K562 (cell line): ENCODE data around the gene ZC3H18. TPM values are rescaled to one million over a fixed set of nuclear protein-coding genes. Genes with fewer than 3 reads are reported as not detected.
A peak's percentile ranks its signal among the peaks of the same experiment; 100 is the strongest.

Source experiments
- ATAC-seq: fragments of 200-7000 bp; cut with Tn5 transposase; 3 replicates; pipeline ENCODE4 v1.9.1; 2020; ENCODE audit warnings: moderate library complexity
- BruUV-seq: library from RNA; stranded (reverse); fragments of 400-500 nt; replicated peaks from 2 replicates; lab custom pipeline; 2021; lab: Mats Ljungman, UMichigan
- CTCF ChIA-PET: fragments of 300-600 bp; formaldehyde crosslinking; extraction: SDS; loops from one replicate; lab custom pipeline; 2021; ENCODE audit warnings: low intra/inter-chr PET ratio; lab: Yijun Ruan, JAX
- POLR2A ChIA-PET: fragments of 300-600, 350-650 bp; sonication (Branson Sonifier 250); formaldehyde crosslinking; extraction: SDS; loops from one replicate; lab custom pipeline; 2021; ENCODE audit warnings: antibody characterized with exemption, inconsistent platforms; lab: Yijun Ruan, JAX
- DNase-seq, 4 experiments: peaks; one replicate each; pipeline versions ENCODE4 v3.0.0 to v3.0.0-alpha.2; 2011 to 2018; ENCODE audit warnings: low spot score in 3 of 4, mixed read lengths in 3 of 4; ENCODE audit errors: extremely low read depth in 1 of 4
- FAIRE-seq: peaks from 2 replicates; lab custom pipeline; 2011; peaks lifted over from hg19 to GRCh38; lab: Jason Lieb, UNC
- H2AFZ ChIP-seq: 2 replicates; pipeline ENCODE4 v1.6.0; 2011; ENCODE audit warnings: low read depth, low read length, control low read depth, inconsistent platforms
- H3K27ac ChIP-seq: fragments of 200-600 bp; 3 replicates; pipeline ENCODE4 v1.8.0; 2011; ENCODE audit warnings: low read depth, mild to moderate bottlenecking, control low read depth, inconsistent platforms, low read length, moderate library complexity, mixed read lengths; ENCODE audit errors: extremely low read depth
- H3K27me3 ChIP-seq, 2 experiments: fragments of 300-600 bp in 1 of 2; 2 replicates in 1 of 2; 3 replicates in 1 of 2; pipeline versions ENCODE4 v1.6.0 to v1.8.0; 2011; ENCODE audit warnings: inconsistent platforms in 2 of 2, low read length in 2 of 2, mild to moderate bottlenecking in 1 of 2, mixed read lengths in 1 of 2, moderate library complexity in 1 of 2; ENCODE audit not compliant: control insufficient read depth in 2 of 2, insufficient read depth in 2 of 2
- H3K36me3 ChIP-seq: fragments of 300-600 bp; 3 replicates; pipeline ENCODE4 v1.8.0; 2011; ENCODE audit warnings: mild to moderate bottlenecking, low read length, inconsistent platforms; ENCODE audit not compliant: control insufficient read depth, insufficient read depth
- H3K4me1 ChIP-seq, 2 experiments: fragments of 200-600 bp in 1 of 2; replicated peaks in 1 of 2; 2 replicates in 1 of 2; 3 replicates in 1 of 2; pipeline versions ENCODE4 v1.5.1 to v1.8.0; 2011; ENCODE audit warnings: inconsistent platforms in 2 of 2, low read length in 2 of 2, mild to moderate bottlenecking in 1 of 2, mixed read lengths in 1 of 2, moderate library complexity in 1 of 2; ENCODE audit not compliant: control insufficient read depth in 2 of 2, insufficient read depth in 2 of 2
- H3K4me2 ChIP-seq: 2 replicates; pipeline ENCODE4 v1.6.1; 2011; ENCODE audit warnings: low read length, control low read depth, inconsistent platforms, mixed read lengths; ENCODE audit not compliant: insufficient read depth
- H3K4me3 ChIP-seq: fragments of 200-600 bp; sonication (generic), shearing (Covaris generic); 2 replicates; pipeline ENCODE4 v1.5.1; 2016; ENCODE audit warnings: control low read depth, inconsistent platforms
- H3K79me2 ChIP-seq: fragments of 200-600 bp; 3 replicates; pipeline ENCODE4 v1.8.0; 2011; ENCODE audit warnings: low read length, inconsistent platforms; ENCODE audit not compliant: control insufficient read depth, insufficient read depth
- H3K9ac ChIP-seq, 2 experiments: 2 replicates each; pipeline versions ENCODE4 v1.6.0 to v1.6.1; 2011; ENCODE audit warnings: low read depth in 2 of 2, low read length in 2 of 2, control low read depth in 1 of 2, inconsistent platforms in 1 of 2, mild to moderate bottlenecking in 1 of 2, mixed read lengths in 1 of 2; ENCODE audit not compliant: insufficient read depth in 1 of 2
- H3K9me1 ChIP-seq: one replicate; pipeline ENCODE4 v1.6.0; 2011; ENCODE audit warnings: inconsistent platforms, mild to moderate bottlenecking, low read length, moderate library complexity; ENCODE audit not compliant: control insufficient read depth, insufficient read depth
- H3K9me3 ChIP-seq: replicated peaks from 2 replicates; pipeline ENCODE4 v1.5.1; 2011; ENCODE audit warnings: low read depth, low read length, inconsistent platforms; ENCODE audit not compliant: control insufficient read depth, insufficient read depth
- H4K20me1 ChIP-seq: replicated peaks from 2 replicates; pipeline ENCODE4 v1.6.1; 2011; ENCODE audit warnings: low read length, inconsistent platforms, mixed read lengths; ENCODE audit not compliant: control insufficient read depth, insufficient read depth
- HIVEP1 ChIP-seq: fragments of 250-450 bp; sonication (Bioruptor Pico); IDR thresholded peaks from 2 replicates; pipeline ENCODE4 v1.4.0; 2020; ENCODE audit warnings: mild to moderate bottlenecking
- POLR2G ChIP-seq: fragments of 200-400 bp; formaldehyde crosslinking; IDR thresholded peaks from 2 replicates; pipeline ENCODE4 v1.6.1; 2017; ENCODE audit warnings: low read depth, mild to moderate bottlenecking, antibody characterized with exemption, low read length, moderate library complexity
- RCOR1 ChIP-seq, 2 experiments: IDR thresholded peaks; 2 replicates each; pipeline ENCODE4 v1.6.1; 2012; ENCODE audit warnings: low read depth in 2 of 2, low read length in 2 of 2, borderline replicate concordance in 1 of 2, improper control_type of control experiment in 1 of 2
- WGBS: fragments of 100-300 bp; shearing (Covaris generic); methylation state at CpG from one replicate; pipeline ENCODE4 v1.1.6; 2016; ENCODE audit warnings: low coverage, mixed read lengths; ENCODE audit not compliant: insufficient coverage; ENCODE audit errors: missing lambda C conversion rate; 5-methylcytosine and 5-hydroxymethylcytosine counted together
- in situ Hi-C: fragments of 300-500 bp; cut with MboI; formaldehyde crosslinking; loops from 4 replicates; pipeline ENCODE4 v1.15.0; 2018; ENCODE audit warnings: inconsistent platforms, mixed read lengths
- intact Hi-C: fragments of 100-400 bp; cut with micrococcal nuclease; formaldehyde crosslinking; loops from 2 replicates; pipeline ENCODE4 v1.14.2; 2022
- polyA plus RNA-seq, 8 experiments: library from polyadenylated mRNA; depleted of rRNA in 4 of 8; stranded (reverse) in 5 of 8; unstranded in 3 of 8; fragments of >200 nt; fragmentation: Nextera tagmentation in 2 of 8; fragmentation: Illumina TruSeq in 1 of 8; extraction: Ambion mirVana in 2 of 8; extraction: Trizol in 1 of 8; gene quantifications; 2 replicates each; pipeline versions ENCODE4 v1.2.1 to v1.2.3, GENCODE V29; 2011 to 2014; ENCODE audit warnings: inconsistent platforms in 1 of 8, missing spikeins in 1 of 8
- total RNA-seq, 7 experiments: library from RNA; depleted of rRNA in 6 of 7; stranded (reverse); fragments of >200 nt in 6 of 7; fragmentation: Illumina TruSeq in 2 of 7; extraction: Trizol in 2 of 7; gene quantifications; 2 replicates each; pipeline versions ENCODE4 v1.2.1 to v1.2.3, GENCODE V29; 2011 to 2021; ENCODE audit warnings: low replicate concordance in 1 of 7

ZC3H18 gene
- total and polyA plus RNA-seq, 9 of the 15 experiments (the other 6 are each of a cell fraction or from before 2014, with no cell fraction given), result 1.7 to 88.7 (median 26.9) TPM

DNA sequence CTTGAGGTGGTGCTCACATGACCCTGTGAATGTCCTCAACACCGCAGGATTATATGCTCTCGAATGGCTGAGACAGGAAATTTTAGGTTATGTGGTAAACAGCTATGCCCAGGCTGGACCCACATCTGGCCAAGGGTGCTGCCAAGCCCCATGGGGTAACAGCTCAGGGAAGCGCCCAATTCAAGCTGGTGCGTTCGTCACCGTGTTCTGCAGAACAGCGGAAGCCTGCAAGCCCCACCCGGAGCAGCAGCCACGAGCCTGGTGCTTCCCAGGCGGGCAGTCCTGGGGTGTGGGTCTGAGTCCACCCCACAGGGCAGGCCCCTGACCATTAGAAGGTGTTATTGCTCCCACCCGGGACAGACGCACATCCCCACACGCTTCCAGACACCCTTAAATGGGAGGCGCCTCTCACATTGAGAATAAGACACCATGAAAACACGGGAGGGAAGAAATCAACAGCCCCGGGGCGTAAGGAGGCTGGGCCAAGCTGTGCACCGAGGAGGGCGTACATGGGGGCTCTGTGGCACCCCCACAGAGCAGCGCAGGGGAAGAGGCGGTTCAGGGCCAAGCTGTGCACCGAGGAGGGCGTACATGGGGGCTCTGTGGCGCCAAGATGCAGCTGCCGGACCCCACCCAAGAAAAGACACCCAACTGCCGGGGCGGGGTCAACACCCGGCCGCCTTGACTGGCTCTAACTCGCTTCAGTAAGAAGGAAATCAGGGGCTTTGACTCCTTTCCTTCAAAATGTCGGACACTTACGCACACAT, 83.6 kb downstream of the ZC3H18 start:
- H3K79me2 ChIP-seq, result peaks cover 42% of the 10 kb centered on the region
- in situ Hi-C loops (no loop called here), intact Hi-C loops (no loop called here)
- H3K9me3 ChIP-seq, result no peaks in the 10 kb centered on the region
- no TSS peak for BruUV-seq
- H3K4me2 ChIP-seq, result no peak overlapping the region
- ChIA-PET POLR2A (interaction anchor here (0.6 to 0.7 kb wide), 3 partner anchors 9 to 216 kb away, joined by 3 to 5 read pairs (median 4); partner anchors contain the start of gene MVD), CTCF (no interaction called here)
- peak overlapping the region in 1 of 2 experiments; percentile 61; a peak in 1 of 4 replicates for H3K9ac ChIP-seq
- H3K9me1 ChIP-seq, result no peaks in the 10 kb centered on the region
- TF ChIP-seq POLR2G (0 out of 2 replicates have a peak, but pooled peaks have one; percentile 11), HIVEP1 (CRISPR knock-in tag) (no peak), RCOR1 (IDR thresholded peaks at IDR 0.05; ENCODE audit: borderline replicate concordance in 1 of 2, low read depth in 2 of 2, low read length in 2 of 2) (no peak)
- no peak for DNase-seq
- H3K4me3 ChIP-seq, result no peak overlapping the region
- ATAC-seq, result no peak
- peaks cover 9% of the 10 kb centered on the region; the same call in 1 of the 2 replicates for H4K20me1 ChIP-seq
- H3K27ac ChIP-seq, result no peak overlapping the region
- no peak overlapping the region for H2AFZ ChIP-seq
- WGBS, result 81% methylated on average over 32 of the region's 32 CpGs
- no peak for FAIRE-seq
- peaks cover 11 to 92% of the 10 kb centered on the region in 2 experiments; a peak in 4 of 5 replicates for H3K4me1 ChIP-seq
- peaks cover 80% of the 10 kb centered on the region; the same call in 2 of the 3 replicates for H3K36me3 ChIP-seq
- H3K27me3 ChIP-seq, result no peaks in the 10 kb centered on the region
